Muscle of leg (tissue), 11 donors: ENCODE data around the gene TPM1. TPM values are rescaled to one million over a fixed set of nuclear protein-coding genes. Genes with fewer than 3 reads are reported as not detected.

Experiments
- DNase-seq: peaks from one replicate; pipeline ENCODE4 v3.0.0; 2013
- H3K27ac ChIP-seq: one replicate; pipeline ENCODE4 v1.5.1; 2013; ENCODE audit warnings: mild to moderate bottlenecking, low read length, control low read depth
- H3K27me3 ChIP-seq: one replicate; pipeline ENCODE4 v1.6.1; 2013; ENCODE audit warnings: low read length; ENCODE audit not compliant: control insufficient read depth, insufficient read depth
- H3K36me3 ChIP-seq: one replicate; pipeline ENCODE4 v1.6.1; 2013; ENCODE audit warnings: low read length; ENCODE audit not compliant: control insufficient read depth, insufficient read depth
- H3K4me1 ChIP-seq: one replicate; pipeline ENCODE4 v1.6.1; 2013; ENCODE audit warnings: low read length; ENCODE audit not compliant: control insufficient read depth, insufficient read depth
- H3K4me3 ChIP-seq: one replicate; pipeline ENCODE4 v1.5.1; 2013; ENCODE audit warnings: low read length, control low read depth
- H3K9me3 ChIP-seq: replicated peaks from 2 replicates; pipeline ENCODE4 v1.6.1; 2013; ENCODE audit warnings: low read depth, low read length; ENCODE audit not compliant: control insufficient read depth
- WGBS: methylation state at CpG from one replicate; pipeline ENCODE4 v1.1.5; 2013; ENCODE audit warnings: missing lambda C conversion rate; ENCODE audit not compliant: insufficient coverage; 5-methylcytosine and 5-hydroxymethylcytosine counted together
- polyA plus RNA-seq, 8 donors: library from polyadenylated mRNA; unstranded; fragments of 120-200 nt; gene quantifications; one replicate each; pipeline versions ENCODE4 v1.2.1 to v1.2.3, GENCODE V29; 2013; ENCODE audit warnings: inconsistent platforms in 1 of 8, low replicate concordance in 1 of 8; ENCODE audit not compliant: insufficient read length in 8 of 8, insufficient read depth in 1 of 8
- total RNA-seq: library from RNA; stranded (reverse); fragments of 120-200 nt; gene quantifications from one replicate; pipeline ENCODE4 v1.2.4, GENCODE V29; 2013

Gene TPM1
- total and polyA plus RNA-seq, 9 donors: 1,893 to 5,870 (median 4,342) TPM

- H3K9me3 ChIP-seq: no peaks in the 10 kb centered on the region
- H3K27me3 ChIP-seq: no peaks in the 10 kb centered on the region
- DNase-seq: no peak
- no peaks in the 10 kb centered on the region for H3K36me3 ChIP-seq
- peaks cover 20% of the 10 kb centered on the region for H3K4me1 ChIP-seq
- no peak overlapping the region for H3K27ac ChIP-seq
- no peak overlapping the region for H3K4me3 ChIP-seq
Observed at GRCh38 chr15:63022663-63023062, 19.9 kb upstream of the TPM1 start.

- no CpG with 5 or more reads among the region's 3 CpGs for WGBS
- H3K4me3 ChIP-seq: no peak overlapping the region
- DNase-seq: no peak
- no peak overlapping the region for H3K27ac ChIP-seq
- H3K4me1 ChIP-seq: peaks cover 20% of the 10 kb centered on the region
- H3K36me3 ChIP-seq: no peaks in the 10 kb centered on the region
- no peaks in the 10 kb centered on the region for H3K27me3 ChIP-seq
- H3K9me3 ChIP-seq: no peaks in the 10 kb centered on the region
Observed at GRCh38 chr15:63023351-63023945, 19.1 kb upstream of the TPM1 start.

GRCh38 chr15:63025460-63025859 lies 17.1 kb upstream of the TPM1 start:
- no peaks in the 10 kb centered on the region for H3K27me3 ChIP-seq
- no peaks in the 10 kb centered on the region for H3K36me3 ChIP-seq
- H3K4me1 ChIP-seq: peaks cover 14% of the 10 kb centered on the region
- no peaks in the 10 kb centered on the region for H3K9me3 ChIP-seq
- H3K27ac ChIP-seq: no peak overlapping the region
- no peak overlapping the region for H3K4me3 ChIP-seq
- DNase-seq: no peak
- 86% methylated on average over 2 of the region's 6 CpGs for WGBS

- H3K9me3 ChIP-seq: no peaks in the 10 kb centered on the region
- WGBS: no CpG with 5 or more reads among the region's 2 CpGs
- peaks cover 16% of the 10 kb centered on the region for H3K4me1 ChIP-seq
- H3K27me3 ChIP-seq: peaks cover 2% of the 10 kb centered on the region
- H3K4me3 ChIP-seq: no peak overlapping the region
- no peaks in the 10 kb centered on the region for H3K36me3 ChIP-seq
- H3K27ac ChIP-seq: no peak overlapping the region
- no peak for DNase-seq
Observed at GRCh38 chr15:63027646-63028045, 14.9 kb upstream of the TPM1 start.

GRCh38 chr15:63028442-63029110 lies 14.0 kb upstream of the TPM1 start:
- peaks cover 2% of the 10 kb centered on the region for H3K27me3 ChIP-seq
- H3K27ac ChIP-seq: no peak overlapping the region
- H3K9me3 ChIP-seq: no peaks in the 10 kb centered on the region
- no peak overlapping the region for H3K4me3 ChIP-seq
- no peak for DNase-seq
- peaks cover 16% of the 10 kb centered on the region for H3K4me1 ChIP-seq
- H3K36me3 ChIP-seq: no peaks in the 10 kb centered on the region
- 62% methylated on average over 4 of the region's 5 CpGs for WGBS

GRCh38 chr15:63029676-63030075 lies 12.9 kb upstream of the TPM1 start:
- DNase-seq: peak; percentile 70

GRCh38 chr15:63030101-63030551 lies 12.4 kb upstream of the TPM1 start:
- H3K4me1 ChIP-seq: peaks cover 16% of the 10 kb centered on the region
- DNase-seq: peak; percentile 89
- WGBS: 15% methylated on average over 4 of the region's 6 CpGs

More at GRCh38 chr15:63029676-63030075, 12.9 kb upstream of the TPM1 start:
- H3K27me3 ChIP-seq: peaks cover 2% of the 10 kb centered on the region
- H3K36me3 ChIP-seq: no peaks in the 10 kb centered on the region
- no peak overlapping the region for H3K27ac ChIP-seq
- peaks cover 16% of the 10 kb centered on the region for H3K4me1 ChIP-seq
- no CpG with 5 or more reads among the region's 5 CpGs for WGBS
- H3K9me3 ChIP-seq: no peaks in the 10 kb centered on the region
- H3K4me3 ChIP-seq: no peak overlapping the region

GRCh38 chr15:63034578-63034977 lies 8.0 kb upstream of the TPM1 start:
- Histone ChIP-seq H3K4me3 (no peak overlapping the region), H3K27me3 (peaks cover 2% of the 10 kb centered on the region), H3K9me3 (peaks cover 2% of the 10 kb centered on the region), H3K36me3 (no peaks in the 10 kb centered on the region), H3K27ac (peak overlapping the region; percentile 82), H3K4me1 (peaks cover 23% of the 10 kb centered on the region)
- no CpG with 5 or more reads among the region's 2 CpGs for WGBS
- DNase-seq: no peak

More at GRCh38 chr15:63030101-63030551, 12.4 kb upstream of the TPM1 start:
- H3K4me3 ChIP-seq: no peak overlapping the region
- H3K27me3 ChIP-seq: peaks cover 2% of the 10 kb centered on the region
- H3K9me3 ChIP-seq: no peaks in the 10 kb centered on the region
- H3K27ac ChIP-seq: no peak overlapping the region
- no peaks in the 10 kb centered on the region for H3K36me3 ChIP-seq

- peak; percentile 80 for DNase-seq
- no CpG with 5 or more reads among the region's 4 CpGs for WGBS
- no peak overlapping the region for H3K4me3 ChIP-seq
- peaks cover 2% of the 10 kb centered on the region for H3K27me3 ChIP-seq
- peak overlapping the region; percentile 82 for H3K27ac ChIP-seq
- no peaks in the 10 kb centered on the region for H3K36me3 ChIP-seq
- peaks cover 17% of the 10 kb centered on the region for H3K4me1 ChIP-seq
- H3K9me3 ChIP-seq: peaks cover 2% of the 10 kb centered on the region
Observed at GRCh38 chr15:63035253-63035652, 7.3 kb upstream of the TPM1 start.

- Histone ChIP-seq H3K27ac (peak overlapping the region; percentile 80), H3K9me3 (peaks cover 2% of the 10 kb centered on the region), H3K36me3 (no peaks in the 10 kb centered on the region), H3K4me1 (peaks cover 11% of the 10 kb centered on the region), H3K4me3 (no peak overlapping the region), H3K27me3 (peaks cover 2% of the 10 kb centered on the region)
- DNase-seq: no peak
- WGBS: no CpG with 5 or more reads among the region's 4 CpGs
Observed at GRCh38 chr15:63035977-63036376, 6.6 kb upstream of the TPM1 start.
